RWPE1 (cell line): Measurements from ENCODE around the gene SUB1.
"Not testable (repeated sequence)": the region's sequence is repeated elsewhere in the genome, so short reads cannot be mapped to it uniquely, and the experiment has no call there.

ENCODE experiments used
- CTCF ChIA-PET: fragments of 350-600 bp; sonication (Branson Sonifier 250); formaldehyde crosslinking; extraction: SDS; loops from one replicate; lab custom pipeline; 2021; lab: Yijun Ruan, JAX
- POLR2A ChIA-PET: fragments of 400-600 bp; formaldehyde crosslinking; extraction: SDS; loops from one replicate; lab custom pipeline; 2020; ENCODE audit warnings: antibody characterized with exemption; ENCODE audit not compliant: low non-redundant PET; lab: Yijun Ruan, JAX
- DNase-seq: peaks from one replicate; pipeline ENCODE4 v3.0.0; 2012; ENCODE audit warnings: low spot score
- H3K27ac ChIP-seq: fragments of 450-650 bp; 2 replicates; pipeline ENCODE4 v1.5.1; 2017
- TF ChIP-seq, protein P1 (sequence below): fragments of 450-650 bp; conservative IDR thresholded peaks from 2 replicates; pipeline ENCODE4 v1.5.1; 2017; ENCODE audit warnings: low read depth, mild to moderate bottlenecking

The SUB1 gene

DNA sequence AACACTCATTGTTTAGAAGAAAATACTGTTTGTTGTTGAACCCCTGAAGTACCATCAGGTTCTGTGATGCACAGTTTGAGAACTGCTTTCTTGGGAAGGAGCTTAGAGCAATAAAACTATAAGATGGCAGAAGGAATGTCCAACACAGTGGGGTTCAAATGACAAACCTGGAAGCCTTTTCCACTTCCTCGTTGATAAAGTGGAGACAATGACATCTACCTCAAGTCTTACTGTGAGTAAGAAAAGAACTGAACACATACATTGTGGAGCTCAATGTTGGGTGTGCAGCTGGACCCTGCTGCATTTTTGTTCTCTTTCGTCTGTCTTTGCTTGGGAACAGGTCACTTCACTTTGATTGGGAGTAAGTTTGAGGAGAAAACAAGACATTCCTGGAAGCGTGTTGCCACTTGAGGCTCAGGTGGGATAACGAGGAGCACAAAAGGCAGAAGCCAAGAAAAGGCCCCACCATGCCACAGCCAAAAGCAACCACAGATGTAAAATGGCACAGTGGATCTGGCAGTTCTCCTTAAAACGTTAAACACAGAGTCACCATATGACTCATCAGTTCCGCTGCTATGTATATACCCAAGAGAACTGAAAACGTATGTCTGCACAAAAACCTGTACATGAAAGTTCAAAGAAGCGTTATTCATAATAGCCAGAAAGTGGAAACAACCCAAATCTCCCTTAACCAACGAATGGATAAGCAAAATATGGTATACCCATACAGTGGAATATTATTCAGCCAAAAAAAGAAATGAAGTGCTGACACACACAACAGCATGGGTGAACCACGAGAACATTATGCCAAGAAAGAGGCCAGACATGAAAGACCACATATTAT, 42.9 kb upstream of the SUB1 start:
- TF ChIP-seq, protein P1, sequence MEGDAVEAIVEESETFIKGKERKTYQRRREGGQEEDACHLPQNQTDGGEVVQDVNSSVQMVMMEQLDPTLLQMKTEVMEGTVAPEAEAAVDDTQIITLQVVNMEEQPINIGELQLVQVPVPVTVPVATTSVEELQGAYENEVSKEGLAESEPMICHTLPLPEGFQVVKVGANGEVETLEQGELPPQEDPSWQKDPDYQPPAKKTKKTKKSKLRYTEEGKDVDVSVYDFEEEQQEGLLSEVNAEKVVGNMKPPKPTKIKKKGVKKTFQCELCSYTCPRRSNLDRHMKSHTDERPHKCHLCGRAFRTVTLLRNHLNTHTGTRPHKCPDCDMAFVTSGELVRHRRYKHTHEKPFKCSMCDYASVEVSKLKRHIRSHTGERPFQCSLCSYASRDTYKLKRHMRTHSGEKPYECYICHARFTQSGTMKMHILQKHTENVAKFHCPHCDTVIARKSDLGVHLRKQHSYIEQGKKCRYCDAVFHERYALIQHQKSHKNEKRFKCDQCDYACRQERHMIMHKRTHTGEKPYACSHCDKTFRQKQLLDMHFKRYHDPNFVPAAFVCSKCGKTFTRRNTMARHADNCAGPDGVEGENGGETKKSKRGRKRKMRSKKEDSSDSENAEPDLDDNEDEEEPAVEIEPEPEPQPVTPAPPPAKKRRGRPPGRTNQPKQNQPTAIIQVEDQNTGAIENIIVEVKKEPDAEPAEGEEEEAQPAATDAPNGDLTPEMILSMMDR: no peak
- ChIA-PET CTCF (no interaction called here), POLR2A (no interaction called here)
- DNase-seq: peak; percentile 29
- no peak overlapping the region for H3K27ac ChIP-seq

DNA sequence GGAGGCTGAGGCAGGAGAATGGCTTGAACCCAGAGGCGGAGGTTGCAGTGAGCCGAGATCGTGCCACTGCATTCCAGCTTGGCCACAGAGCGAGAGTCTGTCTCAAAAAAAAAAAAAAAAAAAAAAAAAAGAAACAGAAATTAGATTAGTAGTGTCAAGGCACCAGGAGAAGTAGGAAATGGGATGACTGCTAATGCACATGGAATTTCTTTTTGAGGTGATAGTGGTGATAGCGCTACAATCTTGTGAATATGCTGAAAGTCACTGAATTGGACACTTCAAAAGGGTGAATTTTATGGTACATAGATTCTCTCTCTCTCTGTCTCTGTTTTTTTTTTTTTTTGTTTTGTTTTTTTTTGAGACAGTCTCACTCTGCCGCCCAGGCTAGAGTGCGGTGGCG, 42.1 kb upstream of the SUB1 start:
- ChIA-PET CTCF (no interaction called here), POLR2A (no interaction called here)
- no peak for DNase-seq
- TF ChIP-seq, protein P1: no peak
- H3K27ac ChIP-seq: no peak overlapping the region

DNA sequence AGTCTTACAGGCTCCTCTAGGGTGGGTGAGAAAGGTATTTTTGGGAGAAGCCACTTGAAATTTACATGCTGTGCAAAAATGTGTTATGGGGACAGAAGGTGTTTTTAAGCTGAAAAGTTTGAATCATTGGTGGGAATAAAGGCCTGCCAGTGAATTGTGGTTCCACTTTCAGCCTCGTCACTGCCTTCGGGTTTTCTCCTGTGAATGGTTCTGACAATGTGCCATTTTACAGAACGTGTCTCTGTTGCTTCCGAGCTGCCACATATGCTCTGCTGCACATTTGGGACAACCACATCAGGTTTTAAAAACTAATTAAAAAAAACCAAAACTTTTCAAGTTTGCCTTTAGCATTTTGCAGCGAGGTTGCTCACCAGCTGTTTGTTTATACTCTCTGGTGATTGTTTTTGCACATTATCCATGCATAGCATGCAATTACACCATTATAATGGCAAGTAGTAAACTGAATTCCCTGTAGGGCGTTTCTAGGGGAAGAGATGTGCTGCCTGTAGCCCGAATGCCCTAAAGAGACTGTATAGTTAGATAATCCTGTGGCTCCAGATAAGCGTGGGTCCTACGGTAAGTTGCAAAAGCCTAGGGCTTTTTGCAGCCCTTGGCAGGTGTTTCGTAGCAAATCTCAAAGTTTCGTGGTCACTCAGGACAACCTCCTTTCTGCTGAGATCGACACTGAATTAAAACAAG, 40.1 kb upstream of the SUB1 start:
- H3K27ac ChIP-seq: no peak overlapping the region
- TF ChIP-seq, protein P1: no peak
- no peak for DNase-seq
- POLR2A ChIA-PET: no interaction called here
- CTCF ChIA-PET: interaction anchor here (0.6 kb wide), 1 partner anchor 137 kb away, joined by 3 read pairs; no protein-coding TSS in a partner anchor

DNA sequence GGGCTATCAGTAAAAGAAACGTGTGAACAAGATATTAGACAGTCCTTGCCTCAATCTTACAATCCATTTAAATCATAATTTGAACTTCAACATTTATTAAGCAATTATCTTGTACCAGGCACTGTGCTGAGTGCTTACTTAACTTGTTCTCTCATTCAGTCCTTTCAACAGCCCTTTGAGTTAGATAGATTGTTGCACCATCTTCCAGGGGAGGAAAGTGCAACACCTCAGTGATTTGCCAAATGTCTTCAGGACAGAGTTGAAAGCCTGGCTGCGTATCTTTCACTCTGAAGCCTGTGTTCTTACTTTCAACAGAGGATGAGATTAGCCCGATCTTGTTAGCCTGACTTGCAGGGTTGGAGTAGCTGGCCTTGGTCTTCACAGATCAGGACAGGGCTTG, 34.2 kb upstream of the SUB1 start:
- ChIA-PET POLR2A (no interaction called here), CTCF (no interaction called here)
- TF ChIP-seq, protein P1: no peak
- H3K27ac ChIP-seq: no peak overlapping the region
- no peak for DNase-seq

DNA sequence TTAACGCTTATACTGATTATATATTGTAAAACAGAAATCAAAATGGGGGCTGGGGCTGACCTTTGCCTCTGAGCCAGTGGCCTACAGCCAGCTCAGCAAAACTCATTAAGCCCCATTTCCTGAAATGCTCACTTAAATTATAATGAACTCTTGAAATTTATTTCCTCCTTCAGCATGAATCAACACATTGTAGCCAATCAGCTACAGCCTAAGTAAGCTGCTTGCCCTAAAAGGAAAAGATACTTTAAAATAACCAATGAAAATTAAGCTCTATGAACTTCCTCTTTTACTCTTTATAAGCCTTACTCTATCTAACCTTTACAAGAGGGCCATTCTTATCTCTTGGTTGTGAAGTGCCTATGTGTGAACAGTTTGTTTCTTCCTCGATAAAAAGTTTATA, 33.5 kb upstream of the SUB1 start:
- no peak for DNase-seq
- H3K27ac ChIP-seq: no peak overlapping the region
- CTCF ChIA-PET: no interaction called here
- TF ChIP-seq, protein P1: no peak
- POLR2A ChIA-PET: no interaction called here

DNA sequence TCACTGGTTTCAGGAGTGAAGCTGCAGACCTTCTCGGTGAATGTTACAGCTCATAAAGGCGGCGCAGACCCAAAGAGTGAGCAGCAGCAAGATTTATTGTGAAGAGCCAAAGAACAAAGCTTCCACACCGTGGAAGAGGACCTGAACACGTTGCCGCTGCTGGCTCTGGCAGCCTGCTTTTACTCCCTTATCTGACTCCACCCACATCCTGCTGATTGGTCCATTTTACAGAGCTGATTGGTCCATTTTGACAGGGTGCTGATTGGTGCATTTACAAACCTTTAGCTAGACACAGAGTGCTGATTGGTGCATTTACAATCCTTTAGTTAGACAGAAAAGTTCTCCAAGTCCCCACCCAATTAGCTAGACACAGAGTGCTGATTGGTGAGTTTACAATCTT, 32.9 kb upstream of the SUB1 start:
- CTCF ChIA-PET: interaction anchor here (0.6 kb wide), 3 partner anchors 60 to 256 kb away, joined by 3 to 5 read pairs (median 4); no protein-coding TSS in a partner anchor
- DNase-seq, POLR2A ChIA-PET, H3K27ac ChIP-seq: not testable (repeated sequence)
